Measurements from ENCODE around the gene LRRC36. TPM values are rescaled to one million over a fixed set of nuclear protein-coding genes. Genes with fewer than 3 reads are reported as not detected.

The LRRC36 gene
- total RNA-seq, 1 experiment from 2014 or later: not detected

- ChIA-PET POLR2A (ENCODE audit: unreplicated experiment) (no interaction called here), CTCF (interaction anchor here (0.5 to 1.0 kb wide), 6 partner anchors 49 to 153 kb away, joined by 3 to 7 read pairs (median 4); partner anchors contain the start of gene FHOD1)
- ATAC-seq: no peak; the same call in 1 of the 2 replicates
- H3K9me3 ChIP-seq (ENCODE audit: low read length): no peaks in the 10 kb centered on the region
- H3K4me1 ChIP-seq (ENCODE audit: insufficient read depth, low read length): peaks cover 18% of the 10 kb centered on the region
- no peaks in the 10 kb centered on the region for H3K36me3 ChIP-seq (ENCODE audit: low read depth, low read length)
- H4K20me1 ChIP-seq (ENCODE audit: low read length): no peaks in the 10 kb centered on the region
- no peak overlapping the region for H3K4me3 ChIP-seq (ENCODE audit: low read length)
- TF ChIP-seq EZH2 (IDR thresholded peaks at IDR 0.05; ENCODE audit: low read length, unreplicated experiment) (no peak), CTCF (conservative IDR thresholded peaks at IDR 0.05; ENCODE audit: low read depth, low read length) (0 out of 2 replicates have a peak, but pooled peaks have one; percentile 15), EZH2phosphoT487 (IDR thresholded peaks at IDR 0.05; ENCODE audit: borderline replicate concordance, low read length) (no peak)
- no peaks in the 10 kb centered on the region for H3K27me3 ChIP-seq (ENCODE audit: low read length)
- intact Hi-C loops (cut with micrococcal nuclease): loop anchor here (10.0 kb wide), 1 partner anchor 55 kb away; no protein-coding TSS in a partner anchor
- H3K9me2 ChIP-seq (replicated peaks; ENCODE audit: low read length): no peaks in the 10 kb centered on the region
- no peaks in the 10 kb centered on the region for H3K79me2 ChIP-seq (ENCODE audit: low read length)
- no TSS peak for BruUV-seq (replicated peaks)
- H3K9ac ChIP-seq (ENCODE audit: low read length): no peak overlapping the region
- no peak overlapping the region for H2AFZ ChIP-seq (ENCODE audit: low read length)
- no peak for DNase-seq
- no peak overlapping the region for H3K4me2 ChIP-seq (ENCODE audit: low read length)
- H3K27ac ChIP-seq (ENCODE audit: low read length): no peak overlapping the region
- no peaks in the 10 kb centered on the region for H3F3A ChIP-seq (ENCODE audit: low read length, unreplicated experiment)
These were observed 73.4 kb downstream of the LRRC36 start for GRCh38 chr16:67399749-67400704.

- H2AFZ ChIP-seq (ENCODE audit: low read length): no peak overlapping the region
- BruUV-seq (replicated peaks): no TSS peak
- H3K4me2 ChIP-seq (ENCODE audit: low read length): no peak overlapping the region
- no peak overlapping the region for H3K4me3 ChIP-seq (ENCODE audit: low read length)
- ATAC-seq: no peak
- no peak overlapping the region for H3K9ac ChIP-seq (ENCODE audit: low read length)
- CTCF ChIA-PET: no interaction called here
- no peak for DNase-seq
- H3F3A ChIP-seq (ENCODE audit: low read length, unreplicated experiment): no peaks in the 10 kb centered on the region
- H3K27ac ChIP-seq (ENCODE audit: low read length): no peak overlapping the region
- POLR2A ChIA-PET (ENCODE audit: unreplicated experiment): no interaction called here
- TF ChIP-seq EZH2 (IDR thresholded peaks at IDR 0.05; ENCODE audit: low read length, unreplicated experiment) (no peak), CTCF (conservative IDR thresholded peaks at IDR 0.05; ENCODE audit: low read depth, low read length) (no peak), EZH2phosphoT487 (IDR thresholded peaks at IDR 0.05; ENCODE audit: borderline replicate concordance, low read length) (no peak)
- no peaks in the 10 kb centered on the region for H3K9me2 ChIP-seq (replicated peaks; ENCODE audit: low read length)
- intact Hi-C loops (cut with micrococcal nuclease): no loop called here
- H3K79me2 ChIP-seq (ENCODE audit: low read length): no peaks in the 10 kb centered on the region
- H3K4me1 ChIP-seq (ENCODE audit: insufficient read depth, low read length): peaks cover 24% of the 10 kb centered on the region
- H3K9me3 ChIP-seq (ENCODE audit: low read length): no peaks in the 10 kb centered on the region
- H3K36me3 ChIP-seq (ENCODE audit: low read depth, low read length): no peaks in the 10 kb centered on the region
- no peaks in the 10 kb centered on the region for H3K27me3 ChIP-seq (ENCODE audit: low read length)
- H4K20me1 ChIP-seq (ENCODE audit: low read length): no peaks in the 10 kb centered on the region
These were observed 74.3 kb downstream of the LRRC36 start for GRCh38 chr16:67400901-67401300.

Data from PC-3 (cell line).